ENCODE measurements around the gene RASGRF1.

- TF ChIP-seq POLR2A (IDR thresholded peaks at IDR 0.05): no peak
- TF ChIP-seq CTCF (IDR thresholded peaks at IDR 0.05): no peak
- TF ChIP-seq POLR2AphosphoS5 (IDR thresholded peaks at IDR 0.05): no peak
These were observed 9.1 kb upstream of the RASGRF1 start for GRCh38 chr15:79099692-79100091.
